GM12878 (cell line): ENCODE results near the gene DMD. TPM values are rescaled to one million over a fixed set of nuclear protein-coding genes. Genes with fewer than 3 reads are reported as not detected.

Source experiments
- ATAC-seq: fragments of 200-7000 bp; cut with Tn5 transposase; 3 replicates; pipeline ENCODE4 v1.9.1; 2020; ENCODE audit warnings: mild to moderate bottlenecking, moderate library complexity
- BruUV-seq: library from RNA; stranded (reverse); fragments of 400-500 nt; replicated peaks from 2 replicates; lab custom pipeline; 2021; lab: Mats Ljungman, UMichigan
- CTCF ChIA-PET: fragments of 300-600 bp; sonication (Branson Sonifier 250); formaldehyde crosslinking; extraction: SDS; loops from one replicate; lab custom pipeline; 2021; ENCODE audit warnings: inconsistent platforms; lab: Yijun Ruan, JAX
- POLR2A ChIA-PET: fragments of 350-600 bp; formaldehyde crosslinking; extraction: SDS; loops from one replicate; lab custom pipeline; 2021; ENCODE audit warnings: inconsistent platforms; lab: Charles Lee
- RAD21 ChIA-PET: fragments of 300-600 bp; sonication (Branson Sonifier 250); formaldehyde crosslinking; loops from one replicate; lab custom pipeline; 2023; ENCODE audit warnings: antibody characterized with exemption; ENCODE audit not compliant: unreplicated experiment; lab: Charles Lee
- SMC1A ChIA-PET: fragments of 300-600 bp; sonication (Branson Sonifier 250); formaldehyde crosslinking; loops from one replicate; lab custom pipeline; 2023; ENCODE audit not compliant: unreplicated experiment, uncharacterized antibody; lab: Charles Lee
- DNase-seq: peaks from one replicate; pipeline ENCODE4 v3.0.0-alpha.2; 2011; ENCODE audit warnings: low read depth, low spot score
- FAIRE-seq: peaks from 3 replicates; lab custom pipeline; 2011; peaks lifted over from hg19 to GRCh38; lab: Jason Lieb, UNC
- H2AFZ ChIP-seq: 2 replicates; pipeline ENCODE4 v1.6.0; 2011; ENCODE audit warnings: low read depth, low read length, control low read depth; ENCODE audit not compliant: control insufficient read depth
- H3K27ac ChIP-seq: 2 replicates; pipeline ENCODE4 v1.5.1; 2011; ENCODE audit warnings: control low read depth; ENCODE audit not compliant: control insufficient read depth, insufficient read depth
- H3K27me3 ChIP-seq, 2 experiments: replicated peaks in 1 of 2; 2 replicates each; pipeline versions ENCODE4 v1.6.0 to v1.6.1; 2011; ENCODE audit warnings: low read length in 1 of 2; ENCODE audit not compliant: control insufficient read depth in 2 of 2, insufficient read depth in 2 of 2
- H3K36me3 ChIP-seq, 2 experiments: 2 replicates each; pipeline ENCODE4 v1.5.1; 2011; ENCODE audit warnings: low read length in 1 of 2; ENCODE audit not compliant: control insufficient read depth in 2 of 2, insufficient read depth in 2 of 2
- H3K4me1 ChIP-seq: 2 replicates; pipeline ENCODE4 v1.6.1; 2011; ENCODE audit warnings: mild to moderate bottlenecking, low read length, moderate library complexity, mixed read lengths; ENCODE audit not compliant: control insufficient read depth, insufficient read depth
- H3K4me2 ChIP-seq: 2 replicates; pipeline ENCODE4 v1.6.0; 2011; ENCODE audit warnings: control low read depth; ENCODE audit not compliant: control insufficient read depth, insufficient read depth
- H3K4me3 ChIP-seq: fragments of 200-600 bp; sonication (generic); 2 replicates; pipeline ENCODE4 v1.5.1; 2016
- H3K79me2 ChIP-seq: 2 replicates; pipeline ENCODE4 v1.6.0; 2011; ENCODE audit warnings: low read length; ENCODE audit not compliant: control insufficient read depth, insufficient read depth
- H3K9ac ChIP-seq: 2 replicates; pipeline ENCODE4 v1.8.0; 2011; ENCODE audit warnings: low read length, control low read depth, mixed read lengths; ENCODE audit not compliant: control insufficient read depth, insufficient read depth
- H3K9me3 ChIP-seq: replicated peaks from 3 replicates; pipeline ENCODE4 v1.5.1; 2011; ENCODE audit warnings: mild to moderate bottlenecking, low read length; ENCODE audit not compliant: control insufficient read depth, insufficient read depth
- H4K20me1 ChIP-seq: 2 replicates; pipeline ENCODE4 v1.6.0; 2011; ENCODE audit not compliant: control insufficient read depth, insufficient read depth
- CEBPB ChIP-seq, 2 experiments: fragments of 150-350 bp in 1 of 2; IDR thresholded peaks; 2 replicates each; pipeline ENCODE4 v1.6.1; 2012 to 2014; ENCODE audit warnings: low read depth in 2 of 2, low read length in 2 of 2, borderline replicate concordance in 1 of 2, inconsistent platforms in 1 of 2
- CHD4 ChIP-seq: fragments of 200-600 bp; sonication (generic); IDR thresholded peaks from 2 replicates; pipeline ENCODE4 v1.6.1; 2016; ENCODE audit warnings: mild to moderate bottlenecking
- CREM ChIP-seq: IDR thresholded peaks from 2 replicates; pipeline ENCODE4 v1.6.1; 2014; ENCODE audit warnings: antibody characterized with exemption, low read depth
- ETV6 ChIP-seq, 2 experiments: fragments of 450-650 bp in 1 of 2; IDR thresholded peaks in 1 of 2; conservative IDR thresholded peaks in 1 of 2; 2 replicates each; pipeline ENCODE4 v1.6.1; 2014; ENCODE audit warnings: antibody characterized with exemption in 1 of 2, borderline replicate concordance in 1 of 2, low read depth in 1 of 2, mild to moderate bottlenecking in 1 of 2, moderate library complexity in 1 of 2
- EZH2 ChIP-seq: IDR thresholded peaks from 2 replicates; pipeline ENCODE4 v1.6.1; 2012; ENCODE audit warnings: low read depth, mild to moderate bottlenecking, control low read depth, inconsistent platforms, low read length, borderline replicate concordance; ENCODE audit not compliant: control insufficient read depth
- HDAC2 ChIP-seq: fragments of 200-600 bp; sonication (generic); IDR thresholded peaks from 2 replicates; pipeline ENCODE4 v1.6.1; 2017
- HDAC6 ChIP-seq: fragments of 200-600 bp; sonication (generic); IDR thresholded peaks from one replicate; pipeline ENCODE4 v1.8.0; 2017; ENCODE audit warnings: antibody characterized with exemption; ENCODE audit not compliant: unreplicated experiment
- IKZF2 ChIP-seq, 2 experiments: fragments of 450-650 bp; IDR thresholded peaks; 2 replicates each; pipeline ENCODE4 v1.6.1; 2017; ENCODE audit warnings: mild to moderate bottlenecking in 2 of 2, moderate library complexity in 2 of 2
- LARP7 ChIP-seq: fragments of 450-650 bp; IDR thresholded peaks from 2 replicates; pipeline ENCODE4 v1.6.1; 2017; ENCODE audit warnings: mild to moderate bottlenecking
- MAX ChIP-seq: IDR thresholded peaks from 2 replicates; pipeline ENCODE4 v1.6.1; 2012; ENCODE audit warnings: low read depth, low read length, improper control_type of control experiment
- RAD51 ChIP-seq: fragments of 450-650 bp; IDR thresholded peaks from 2 replicates; pipeline ENCODE4 v1.6.1; 2016; ENCODE audit warnings: moderate library complexity, mild to moderate bottlenecking, inconsistent platforms
- RFX5 ChIP-seq: IDR thresholded peaks from 2 replicates; pipeline ENCODE4 v1.6.1; 2011; ENCODE audit warnings: low read depth, low read length, improper control_type of control experiment
- RUNX3 ChIP-seq: IDR thresholded peaks from 2 replicates; pipeline ENCODE4 v1.6.1; 2012; ENCODE audit warnings: low read length, inconsistent platforms
- SIX5 ChIP-seq: IDR thresholded peaks from 2 replicates; pipeline ENCODE4 v1.6.1; 2011; ENCODE audit warnings: mild to moderate bottlenecking, low read depth, low read length, moderate library complexity; ENCODE audit not compliant: severe bottlenecking
- STAT1 ChIP-seq: fragments of 450-650 bp; conservative IDR thresholded peaks from 2 replicates; pipeline ENCODE4 v1.6.1; 2014; ENCODE audit warnings: antibody characterized with exemption, mild to moderate bottlenecking
- TARDBP ChIP-seq: IDR thresholded peaks from 2 replicates; pipeline ENCODE4 v1.6.1; 2016; ENCODE audit warnings: borderline replicate concordance
- WRNIP1 ChIP-seq: IDR thresholded peaks from 2 replicates; pipeline ENCODE4 v1.6.1; 2011; ENCODE audit warnings: low read depth, low read length, improper control_type of control experiment, borderline replicate concordance
- ZNF622 ChIP-seq: fragments of 450-650 bp; IDR thresholded peaks from 2 replicates; pipeline ENCODE4 v1.6.1; 2017; ENCODE audit warnings: mild to moderate bottlenecking, inconsistent platforms
- WGBS: methylation state at CpG from one replicate; pipeline ENCODE4 v1.1.6; 2016; ENCODE audit warnings: low lambda C conversion rate; ENCODE audit not compliant: insufficient replicate concordance, insufficient coverage; ENCODE audit errors: missing lambda C conversion rate; 5-methylcytosine and 5-hydroxymethylcytosine counted together
- in situ Hi-C: fragments of 300-500 bp; cut with MboI; formaldehyde crosslinking; loops from 9 replicates; pipeline ENCODE4 v1.14.3; 2018; ENCODE audit warnings: mixed read lengths
- intact Hi-C: fragments of 100-400 bp; cut with micrococcal nuclease; formaldehyde crosslinking; loops from one replicate; pipeline ENCODE4 v1.14.2; 2022; ENCODE audit not compliant: unreplicated experiment
- polyA plus RNA-seq, 11 experiments: library from polyadenylated mRNA; depleted of rRNA in 4 of 11; unstranded in 6 of 11; stranded (reverse) in 5 of 11; fragments of >200 nt; fragmentation: Nextera tagmentation in 4 of 11; fragmentation: Illumina TruSeq in 1 of 11; extraction: Ambion mirVana in 4 of 11; extraction: Trizol in 1 of 11; gene quantifications; 1 replicate in 1 of 11; 2 replicates in 10 of 11; pipeline versions ENCODE4 v1.2.1 to v1.2.3, GENCODE V29; 2011 to 2016; ENCODE audit warnings: inconsistent platforms in 2 of 11, missing spikeins in 2 of 11, low read depth in 1 of 11
- total RNA-seq, 4 experiments: library from RNA; depleted of rRNA in 3 of 4; stranded (reverse); fragments of >200 nt in 3 of 4; fragmentation: Illumina TruSeq in 1 of 4; extraction: Trizol in 1 of 4; gene quantifications; 2 replicates each; pipeline versions ENCODE4 v1.2.1 to v1.2.3, GENCODE V29; 2013 to 2021

The DMD gene
- total and polyA plus RNA-seq, 10 of the 15 experiments (the other 5 are each of a cell fraction or from before 2014, with no cell fraction given): 1.4 to 24.3 (median 4.3) TPM

GRCh38 chrX:31353095-31353494 lies 1858.3 kb downstream of the DMD start (continued):
- TF ChIP-seq RUNX3 (no peak), RFX5 (no peak), LARP7 (no peak), TARDBP (no peak), STAT1 (no peak), CEBPB (IDR thresholded peaks at IDR 0.05; ENCODE audit: borderline replicate concordance in 1 of 2, low read depth in 2 of 2, low read length in 2 of 2) (no peak), RAD51 (no peak), HDAC2 (no peak), CREM (no peak), EZH2 (no peak), ZNF622 (no peak)
- TF ChIP-seq, all 136 proteins: peak for 0

- intact Hi-C loops (no loop called here), in situ Hi-C loops (no loop called here)
- no peaks in the 10 kb centered on the region for H3K36me3 ChIP-seq
- ChIA-PET SMC1A (interaction anchor here (0.6 to 1.6 kb wide), 2 partner anchors 10 to 683 kb away, joined by 3 read pairs; no protein-coding TSS in a partner anchor), RAD21 (no interaction called here), POLR2A (no interaction called here), CTCF (no interaction called here)
- H3K4me2 ChIP-seq: no peak overlapping the region
- ATAC-seq (no peak), DNase-seq (no peak), FAIRE-seq (no peak)
- no peak overlapping the region for H3K4me3 ChIP-seq
- no peaks in the 10 kb centered on the region; a peak in 1 of 4 replicates for H3K27me3 ChIP-seq
- H3K27ac ChIP-seq: no peak overlapping the region
- no peaks in the 10 kb centered on the region for H3K4me1 ChIP-seq
- no peak overlapping the region for H2AFZ ChIP-seq
- BruUV-seq: no TSS peak
- WGBS: 8% methylated on average over 1 of the region's 1 CpG
- H3K9me3 ChIP-seq: no peaks in the 10 kb centered on the region
- no peak for TF ChIP-seq IKZF2 (IDR thresholded peaks at IDR 0.05)
- no peak for TF ChIP-seq WRNIP1
- no peak for TF ChIP-seq CHD4
- no peak for TF ChIP-seq ETV6 (conservative IDR thresholded peaks at IDR 0.05 in 1 of 2, IDR thresholded peaks at IDR 0.05 in 1 of 2; ENCODE audit: borderline replicate concordance in 1 of 2, low read depth in 1 of 2)
- TF ChIP-seq HDAC6: no peak
- TF ChIP-seq RFX5: no peak
- no peak for TF ChIP-seq MAX
- no peak for TF ChIP-seq HDAC2
- no peak for TF ChIP-seq SIX5
- no peaks in the 10 kb centered on the region for H3K79me2 ChIP-seq
- H3K9ac ChIP-seq: no peak overlapping the region
- no peaks in the 10 kb centered on the region for H4K20me1 ChIP-seq
Observed at GRCh38 chrX:31350808-31351074, 1860.6 kb downstream of the DMD start.
